UCSD-AML1 (cell line): ENCODE results near the gene CDH16.
"Not testable (repeated sequence)": the region's sequence is repeated elsewhere in the genome, so short reads cannot be mapped to it uniquely, and the experiment has no call there.

Source experiments
- DNase-seq: peaks from one replicate; lab custom pipeline; 2025; ENCODE audit not compliant: unreplicated experiment; lab: John Stamatoyannopoulos, UW

Gene CDH16

DNA sequence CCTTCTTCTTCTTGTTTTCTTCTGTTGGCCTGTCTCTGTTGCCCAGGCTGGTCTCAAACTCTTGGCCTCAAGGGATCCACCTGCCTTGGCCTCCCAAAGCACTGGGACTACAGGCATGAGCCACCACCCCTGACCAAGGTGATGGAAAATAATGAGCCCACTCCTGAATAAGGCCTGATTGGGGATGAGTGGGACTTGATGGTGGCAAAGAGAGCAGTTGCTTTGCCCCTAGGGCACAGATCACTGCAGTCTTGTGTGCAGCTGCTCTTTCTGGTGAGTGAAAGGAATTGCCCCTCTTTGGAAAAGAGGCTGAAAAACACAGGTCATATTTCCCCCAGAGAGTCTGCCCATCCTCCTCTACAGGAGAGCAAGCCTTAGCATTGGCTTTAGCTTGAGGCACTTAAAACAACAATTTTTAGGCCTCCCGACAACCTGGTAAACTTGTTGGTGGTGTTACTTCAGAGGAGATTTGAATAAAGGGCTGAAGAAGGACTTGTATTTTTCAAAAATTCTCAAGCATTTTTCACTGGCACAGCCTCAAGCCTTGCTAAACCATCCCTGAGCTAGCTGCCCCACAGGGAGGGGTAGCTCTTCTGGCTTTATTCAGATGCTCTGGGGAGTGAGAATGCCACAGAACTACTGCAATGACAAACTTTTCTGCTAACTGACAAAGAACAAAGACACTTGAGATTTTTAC, 44.5 kb downstream of the CDH16 start:
- peak; percentile 49 for DNase-seq

DNA sequence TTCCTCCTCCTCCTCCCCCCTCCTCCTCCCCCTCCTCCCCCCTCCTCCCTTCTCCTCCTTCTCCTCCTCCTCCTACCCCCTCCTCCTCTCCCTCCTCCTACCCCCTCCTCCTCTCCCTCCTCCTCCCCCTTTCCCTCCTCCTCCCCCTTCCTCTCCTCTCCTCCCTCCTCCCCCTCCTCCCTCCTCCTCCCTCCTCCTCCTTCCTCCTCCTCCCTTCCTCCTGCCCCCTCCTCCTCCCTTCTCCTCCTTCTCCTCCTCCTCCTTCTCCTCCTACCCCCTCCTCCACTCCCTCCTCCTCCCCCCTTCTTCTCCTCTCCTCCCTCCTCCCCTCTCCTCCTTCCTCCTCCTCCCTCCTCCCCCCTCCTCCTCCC, 45.0 kb downstream of the CDH16 start:
- no peak for DNase-seq

DNA sequence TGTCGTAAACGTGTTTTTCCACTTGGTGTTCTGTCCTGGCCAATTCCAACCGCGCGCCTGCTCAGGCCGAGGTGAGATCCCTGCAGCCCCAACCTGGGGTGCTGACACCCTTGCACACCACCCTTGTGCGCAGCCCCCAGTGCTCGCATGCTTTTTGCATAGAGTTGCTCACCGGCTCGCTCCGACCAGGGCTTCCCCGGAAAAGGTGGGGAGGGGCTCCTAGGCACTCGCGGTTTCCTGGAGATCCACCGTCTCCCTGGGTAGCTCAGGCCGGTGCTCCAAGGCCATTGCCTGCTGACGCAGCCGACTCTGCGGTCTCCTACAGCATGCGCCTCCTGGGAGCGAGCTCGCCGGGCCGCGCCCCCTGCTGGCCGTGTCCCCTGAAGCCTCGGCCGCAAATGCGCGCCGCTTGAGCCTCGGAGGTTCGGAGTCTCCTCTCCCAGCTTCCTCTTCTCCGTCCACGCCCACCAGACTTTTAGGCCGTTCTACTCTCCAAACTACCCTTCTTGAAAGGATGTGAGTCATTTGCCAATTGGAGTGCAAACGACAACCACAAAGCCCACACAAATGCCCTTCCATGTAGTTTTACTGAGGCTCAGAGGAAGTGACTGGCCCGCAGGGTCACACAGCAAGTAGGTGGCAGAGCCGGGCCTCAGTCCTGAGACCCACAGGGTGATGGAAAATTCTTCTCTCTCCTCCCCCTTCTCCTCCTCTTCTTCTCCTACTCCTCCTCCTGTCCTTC, 45.6 kb downstream of the CDH16 start:
- peak; percentile 99 for DNase-seq

DNA sequence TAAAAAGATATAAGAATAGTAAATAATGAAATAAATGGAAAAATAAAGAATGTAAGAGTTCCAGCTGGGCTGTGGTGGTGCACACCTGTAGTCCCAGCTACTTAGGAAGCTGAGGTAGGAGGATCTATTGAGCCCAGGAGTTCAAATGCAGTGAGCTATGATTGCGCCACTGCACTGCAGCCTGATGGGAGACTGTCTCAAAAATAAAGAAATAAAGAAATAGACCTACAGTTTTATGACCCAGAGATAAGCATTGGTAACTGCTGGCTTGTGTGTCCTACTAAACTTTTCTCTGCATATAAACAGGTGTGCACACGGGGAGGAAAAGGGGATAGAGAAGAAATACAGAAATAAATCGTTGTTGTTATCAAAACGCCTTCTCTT, 46.1 kb downstream of the CDH16 start:
- no peak for DNase-seq

DNA sequence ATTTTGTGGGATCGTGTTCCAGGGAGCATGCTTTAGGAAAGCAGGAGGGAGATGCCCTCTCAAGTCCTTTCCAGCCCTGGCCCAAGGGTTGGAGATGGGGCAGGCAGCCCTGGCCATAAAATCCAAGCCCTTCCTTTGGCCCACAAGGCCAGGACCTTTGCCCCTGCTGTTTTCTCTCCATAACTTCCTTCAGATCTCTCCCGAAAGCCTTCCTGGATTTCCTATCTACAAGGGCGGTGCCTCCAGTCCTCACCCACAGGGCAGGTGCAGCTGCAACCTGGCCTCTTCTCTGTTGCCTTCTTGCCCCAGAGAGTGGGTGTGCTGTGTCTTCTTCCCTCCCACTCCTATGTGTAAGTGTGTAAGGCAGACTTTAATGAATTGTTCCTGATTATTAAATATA, 46.8 kb downstream of the CDH16 start:
- DNase-seq: no peak

DNA sequence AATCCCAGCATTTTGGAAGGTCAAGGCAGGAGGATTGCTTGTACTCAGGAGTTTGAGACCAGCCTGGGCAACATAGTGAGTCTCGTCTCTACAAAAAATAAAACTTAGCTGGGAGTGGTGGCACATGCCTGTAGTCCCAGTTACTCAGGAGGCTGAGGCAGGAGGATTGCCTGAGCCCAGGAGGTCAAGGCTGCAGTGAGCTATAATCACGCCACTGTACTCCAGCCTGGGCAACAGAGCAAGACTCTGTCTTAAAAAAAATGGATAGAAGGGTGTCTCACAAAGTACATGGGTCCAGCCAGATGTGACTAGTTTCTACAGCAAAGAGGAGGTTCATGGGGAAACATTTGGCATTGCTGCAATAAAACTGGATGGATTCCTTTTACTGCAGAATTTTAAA, 47.3 kb downstream of the CDH16 start:
- DNase-seq: not testable (repeated sequence)

DNA sequence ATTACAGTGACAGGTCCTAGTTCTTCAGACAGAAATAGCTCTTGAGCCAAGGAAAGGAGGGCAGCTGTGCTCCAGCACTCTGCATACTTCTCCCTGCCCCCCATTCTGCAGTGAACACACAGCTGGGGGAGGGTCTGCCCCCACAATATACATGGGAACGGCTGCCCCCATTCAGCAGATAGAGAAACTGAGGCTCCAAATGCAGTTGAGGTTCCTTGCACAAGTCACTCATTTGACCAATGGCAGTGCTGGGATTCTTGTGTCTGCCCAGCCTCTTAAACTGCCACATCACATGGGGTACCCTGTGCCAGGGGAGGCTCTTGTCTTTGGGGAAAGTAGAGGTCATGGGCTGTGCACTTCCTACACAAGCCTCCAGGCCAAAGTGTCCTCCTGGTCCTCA, 49.3 kb downstream of the CDH16 start:
- DNase-seq: no peak

DNA sequence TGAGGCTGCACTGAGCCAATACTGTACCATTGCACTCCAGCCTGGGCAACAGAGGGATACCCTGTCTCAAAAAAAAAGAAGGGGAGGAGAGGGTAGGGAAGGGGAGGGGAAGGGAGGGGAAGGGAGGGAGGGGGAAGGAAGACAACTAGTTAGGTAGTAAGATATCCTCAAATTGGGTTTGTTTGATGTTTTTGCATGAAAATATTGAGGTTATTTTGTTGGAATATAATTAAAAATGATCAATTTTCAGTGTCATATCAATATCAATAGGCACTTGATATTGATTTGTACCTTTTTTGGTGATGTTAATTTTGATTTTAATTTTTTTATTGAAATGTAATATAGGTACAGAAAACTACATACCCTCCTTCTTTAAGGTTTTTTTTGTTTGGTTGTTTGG, 55.0 kb downstream of the CDH16 start:
- no peak for DNase-seq

DNA sequence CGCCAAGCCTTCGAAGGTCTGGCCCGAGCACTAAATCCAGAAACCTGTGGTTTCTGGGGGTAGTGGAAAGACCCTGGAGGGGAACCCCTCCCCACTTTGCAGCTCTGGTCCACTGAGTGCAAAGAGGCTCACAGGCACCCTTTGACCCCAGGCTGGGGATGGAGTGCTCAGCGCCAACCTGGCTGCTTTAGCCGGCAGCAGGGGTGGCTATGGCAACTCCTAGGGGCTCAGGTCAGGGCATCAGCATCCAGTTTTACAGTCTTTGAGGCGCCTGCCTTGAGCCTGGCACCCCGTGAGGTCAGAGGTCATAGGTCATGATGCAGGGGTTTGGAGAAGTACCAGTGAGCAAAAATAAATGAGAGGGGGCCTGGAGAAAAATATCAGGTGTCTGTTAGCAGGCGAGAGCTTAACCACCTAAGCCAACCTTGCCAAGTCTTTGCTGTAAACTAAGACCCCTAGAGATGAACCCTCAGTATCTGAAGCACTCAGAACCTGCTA, 56.6 kb downstream of the CDH16 start:
- no peak for DNase-seq

DNA sequence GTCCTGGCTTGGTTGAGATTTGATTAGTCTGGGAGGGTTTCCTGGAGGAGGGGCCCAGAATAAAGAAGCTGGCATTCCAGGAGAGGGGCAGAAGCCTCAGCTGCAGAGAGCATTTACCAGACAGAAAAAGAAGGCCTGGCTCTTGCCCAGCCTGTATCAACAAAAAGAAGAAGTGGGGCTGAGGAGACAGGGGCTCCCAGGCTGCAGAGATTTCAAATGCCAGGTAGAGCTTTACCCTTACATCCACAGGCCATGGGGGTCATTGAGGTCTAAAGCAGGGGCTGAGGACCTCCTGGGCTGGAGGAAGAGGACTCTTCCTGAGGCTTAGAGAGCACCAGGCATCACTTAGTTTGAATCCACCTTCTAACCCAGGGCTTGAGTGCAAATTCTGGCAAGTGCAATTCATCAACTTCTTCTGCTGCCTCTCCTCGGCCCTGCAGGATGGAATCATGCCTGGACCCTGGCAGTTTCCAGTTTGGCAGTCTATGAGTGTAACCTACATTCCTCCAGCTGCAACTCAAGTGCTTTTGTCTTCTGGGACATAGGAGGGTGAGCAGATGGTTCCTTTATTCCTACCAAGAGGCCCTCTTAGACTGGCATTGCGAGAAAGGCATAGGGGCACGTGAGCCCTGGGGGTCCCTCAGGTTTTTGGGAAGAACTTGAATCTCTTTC, 59.2 kb downstream of the CDH16 start:
- no peak for DNase-seq

DNA sequence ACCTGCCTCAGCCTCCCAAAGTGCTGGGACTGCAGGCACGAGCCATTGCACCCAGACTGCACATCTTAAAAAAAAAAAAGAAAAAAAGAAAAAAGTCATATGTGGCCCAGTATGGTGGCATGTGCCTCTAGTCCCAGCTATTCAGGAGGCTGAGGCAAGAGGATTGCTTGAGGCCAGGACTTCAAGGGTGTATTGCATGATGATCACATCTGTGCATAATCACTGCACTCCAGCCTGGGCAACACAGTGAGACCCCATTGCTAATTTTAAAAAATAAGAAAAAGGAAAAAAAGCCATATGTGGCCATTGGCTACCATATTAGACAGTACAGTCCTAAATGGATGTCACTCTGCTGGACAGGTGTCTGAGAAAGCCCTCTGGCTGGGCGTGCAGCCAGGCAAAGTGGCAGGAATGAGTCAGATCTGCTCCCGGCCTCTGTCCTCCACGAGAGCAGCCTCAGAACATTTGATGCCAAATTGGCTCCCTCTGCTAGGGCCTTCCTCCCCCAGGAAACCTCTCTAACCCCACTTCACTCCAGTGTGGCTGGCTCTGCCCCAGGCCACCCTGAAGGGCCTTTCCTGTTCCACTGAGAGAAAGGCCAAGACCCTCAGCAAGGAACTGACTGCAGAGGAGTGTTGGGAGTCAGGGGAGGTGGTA, 59.8 kb downstream of the CDH16 start:
- DNase-seq: no peak
